CD4-positive, alpha-beta memory T cell (primary cell): ENCODE data around the gene DDX56. TPM values are rescaled to one million over a fixed set of nuclear protein-coding genes. Genes with fewer than 3 reads are reported as not detected.

Experiments
- CTCF ChIA-PET: fragments of 350-600 bp; sonication (Branson Sonifier 250); formaldehyde crosslinking; loops from one replicate; lab custom pipeline; 2021; ENCODE audit warnings: inconsistent platforms; ENCODE audit not compliant: partially characterized antibody; lab: Charles Lee
- POLR2A ChIA-PET: fragments of 350-600 bp; sonication (Branson Sonifier 250); formaldehyde crosslinking; loops from one replicate; lab custom pipeline; 2021; ENCODE audit not compliant: partially characterized antibody; lab: Charles Lee
- DNase-seq, 5 donors: peaks; one replicate each; pipeline versions ENCODE4 v3.0.0 to v3.0.0-alpha.2; 2020 to 2022; ENCODE audit warnings: mixed read lengths in 1 of 5
- H3K27ac ChIP-seq: one replicate; pipeline ENCODE4 v1.7.0; 2013; ENCODE audit warnings: low read depth, low read length
- H3K27me3 ChIP-seq: 2 replicates; pipeline ENCODE4 v1.7.0; 2013; ENCODE audit warnings: mild to moderate bottlenecking, low read length, moderate library complexity; ENCODE audit not compliant: insufficient read depth
- H3K36me3 ChIP-seq: 2 replicates; pipeline ENCODE4 v1.7.0; 2013; ENCODE audit warnings: mild to moderate bottlenecking, low read length, moderate library complexity; ENCODE audit not compliant: insufficient read depth
- H3K4me1 ChIP-seq: 2 replicates; pipeline ENCODE4 v1.7.0; 2013; ENCODE audit warnings: mild to moderate bottlenecking, low read length, moderate library complexity; ENCODE audit not compliant: insufficient read depth
- H3K4me3 ChIP-seq, 2 donors: one replicate each; pipeline ENCODE4 v1.7.0; 2013; ENCODE audit warnings: low read length in 2 of 2, mild to moderate bottlenecking in 1 of 2
- H3K9me3 ChIP-seq, 2 donors: one replicate each; pipeline ENCODE4 v1.7.0; 2013; ENCODE audit warnings: low read length in 2 of 2, control low read depth in 1 of 2; ENCODE audit not compliant: control insufficient read depth in 1 of 2
- H3K27ac Mint-ChIP-seq, 7 donors: one replicate each; pipeline ENCODE4 v1.8.0; 2020 to 2021; ENCODE audit warnings: mixed read lengths in 7 of 7, mild to moderate bottlenecking in 6 of 7, inconsistent platforms in 3 of 7, moderate library complexity in 3 of 7
- H3K27me3 Mint-ChIP-seq, 2 donors: one replicate each; pipeline ENCODE4 v1.8.0; 2020 to 2021; ENCODE audit warnings: mixed read lengths in 2 of 2
- H3K36me3 Mint-ChIP-seq, 2 donors: one replicate each; pipeline ENCODE4 v1.8.0; 2020 to 2021; ENCODE audit warnings: mixed read lengths in 2 of 2, inconsistent platforms in 1 of 2, mild to moderate bottlenecking in 1 of 2
- H3K4me1 Mint-ChIP-seq, 4 donors: one replicate each; pipeline ENCODE4 v1.8.0; 2020 to 2021; ENCODE audit warnings: mixed read lengths in 4 of 4, mild to moderate bottlenecking in 1 of 4
- H3K4me3 Mint-ChIP-seq, 8 donors: one replicate each; pipeline ENCODE4 v1.8.0; 2020 to 2021; ENCODE audit warnings: mixed read lengths in 8 of 8, mild to moderate bottlenecking in 7 of 8, moderate library complexity in 6 of 8, inconsistent platforms in 3 of 8
- H3K9me3 Mint-ChIP-seq, 8 donors: one replicate each; pipeline ENCODE4 v1.8.0; 2020 to 2021; ENCODE audit warnings: mixed read lengths in 8 of 8, mild to moderate bottlenecking in 5 of 8, inconsistent platforms in 3 of 8, moderate library complexity in 1 of 8
- intact Hi-C: fragments of 100-400 bp; cut with micrococcal nuclease; formaldehyde crosslinking; loops from one replicate; pipeline ENCODE4 v1.15.1; 2023
- polyA plus RNA-seq, 2 donors: library from polyadenylated mRNA; unstranded; fragments of 300-500 nt; fragmentation: Illumina TruSeq; gene quantifications; one replicate each; pipeline ENCODE4 v1.2.3, GENCODE V29; 2021
- total RNA-seq, 2 experiments: library from RNA; stranded (reverse); gene quantifications; one replicate each; pipeline ENCODE4 v1.2.3, GENCODE V29; 2021

DDX56 gene
- total and polyA plus RNA-seq, 4 experiments from 2014 or later: 48.9 to 114 (median 79.7) TPM

DNA sequence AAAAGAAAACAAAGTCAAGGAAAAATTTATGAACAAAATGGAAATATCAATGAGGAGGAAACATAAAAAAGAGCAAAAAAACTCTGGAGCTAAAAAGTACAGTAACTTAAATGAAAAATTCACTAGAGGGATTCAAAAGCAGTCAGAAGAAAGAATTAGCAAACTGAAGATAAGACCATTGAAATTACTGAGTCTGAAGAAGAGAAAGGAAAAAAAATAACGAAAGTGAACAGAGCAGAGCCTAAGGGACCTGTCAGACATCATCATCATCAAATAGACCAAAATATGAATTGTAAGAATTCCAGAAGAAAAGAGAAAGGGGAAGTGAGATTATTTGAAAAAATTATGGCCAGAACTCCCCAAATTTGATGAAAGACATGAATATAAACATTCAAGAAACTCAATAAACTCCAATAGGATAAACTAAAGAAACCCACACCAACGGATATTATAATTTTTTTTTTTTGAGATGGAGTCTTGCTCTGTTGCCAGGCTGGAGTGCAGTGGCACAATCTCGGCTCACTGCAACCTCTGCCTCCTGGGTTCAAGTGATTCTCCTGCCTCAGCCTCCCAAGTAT lies 48.8 kb downstream of the DDX56 start:
- no peak overlapping the region for H3K27ac ChIP-seq
- intact Hi-C loops: no loop called here
- DNase-seq: no peak
- H3K36me3 ChIP-seq: no peaks in the 10 kb centered on the region
- H3K9me3 ChIP-seq: no peaks in the 10 kb centered on the region
- H3K9me3 Mint-ChIP-seq: peaks cover 5 to 48% (median 22%) of the 10 kb centered on the region in 8 donors
- H3K4me3 Mint-ChIP-seq: no peak overlapping the region
- H3K4me3 ChIP-seq: no peak overlapping the region
- ChIA-PET CTCF (interaction anchor here (1.9 kb wide), 1 partner anchor 40 kb away, joined by 4 read pairs; no protein-coding TSS in a partner anchor), POLR2A (no interaction called here)
- H3K27me3 Mint-ChIP-seq: peaks cover 8 to 12% of the 10 kb centered on the region in 2 donors
- H3K36me3 Mint-ChIP-seq: peaks cover 0 to 6% of the 10 kb centered on the region in 2 donors
- no peaks in the 10 kb centered on the region for H3K27me3 ChIP-seq
- H3K4me1 ChIP-seq: no peaks in the 10 kb centered on the region
- no peaks in the 10 kb centered on the region for H3K4me1 Mint-ChIP-seq
- H3K27ac Mint-ChIP-seq: no peak overlapping the region

DNA sequence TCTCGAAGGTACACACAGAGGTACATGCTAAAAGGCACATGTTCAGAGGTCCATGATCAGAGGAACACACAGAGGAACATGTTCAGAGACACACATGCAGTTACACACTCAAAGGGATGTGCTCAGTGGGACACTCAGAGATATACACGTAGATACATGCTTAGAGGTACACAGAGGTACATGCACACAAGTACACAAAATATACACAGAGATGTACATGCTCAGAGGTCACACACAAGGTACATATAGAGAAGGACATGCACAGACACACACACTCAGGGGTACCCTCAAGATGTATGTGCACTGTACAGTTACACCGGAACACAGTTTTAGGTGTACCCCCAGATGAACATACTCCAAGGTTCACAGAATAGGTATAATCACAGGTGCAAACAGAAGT lies 51.4 kb downstream of the DDX56 start:
- DNase-seq: no peak
- H3K4me1 ChIP-seq: no peaks in the 10 kb centered on the region
- H3K4me3 ChIP-seq: no peak overlapping the region
- peaks cover 5 to 41% (median 22%) of the 10 kb centered on the region in 8 donors for H3K9me3 Mint-ChIP-seq
- H3K9me3 ChIP-seq: no peaks in the 10 kb centered on the region
- H3K4me3 Mint-ChIP-seq: no peak overlapping the region
- H3K27ac Mint-ChIP-seq: no peak overlapping the region
- intact Hi-C loops: no loop called here
- no peak overlapping the region for H3K27ac ChIP-seq
- H3K36me3 ChIP-seq: no peaks in the 10 kb centered on the region
- no peaks in the 10 kb centered on the region for H3K4me1 Mint-ChIP-seq
- ChIA-PET POLR2A (no interaction called here), CTCF (no interaction called here)
- peaks cover 8 to 12% of the 10 kb centered on the region in 2 donors for H3K27me3 Mint-ChIP-seq
- no peaks in the 10 kb centered on the region for H3K27me3 ChIP-seq
- peaks cover 0 to 6% of the 10 kb centered on the region in 2 donors for H3K36me3 Mint-ChIP-seq

GRCh38 chr7:44521347-44522095 lies 52.2 kb downstream of the DDX56 start:
- Mint-ChIP-seq H3K27ac (no peak overlapping the region), H3K27me3 (peaks cover 8 to 12% of the 10 kb centered on the region in 2 donors), H3K36me3 (peaks cover 0 to 6% of the 10 kb centered on the region in 2 donors), H3K4me1 (no peaks in the 10 kb centered on the region), H3K9me3 (peaks cover 5 to 35% (median 19%) of the 10 kb centered on the region in 8 donors), H3K4me3 (peak overlapping the region in 1 of 8 donors; percentile 42)
- Histone ChIP-seq H3K9me3 (no peaks in the 10 kb centered on the region), H3K27me3 (no peaks in the 10 kb centered on the region), H3K4me1 (no peaks in the 10 kb centered on the region), H3K27ac (no peak overlapping the region), H3K36me3 (no peaks in the 10 kb centered on the region), H3K4me3 (no peak overlapping the region)
- DNase-seq: no peak
- ChIA-PET POLR2A (no interaction called here), CTCF (no interaction called here)
- intact Hi-C loops: no loop called here

GRCh38 chr7:44520574-44520973 lies 53.1 kb downstream of the DDX56 start:
- Mint-ChIP-seq H3K27me3 (peaks cover 8 to 12% of the 10 kb centered on the region in 2 donors), H3K36me3 (peaks cover 0 to 6% of the 10 kb centered on the region in 2 donors), H3K4me1 (no peaks in the 10 kb centered on the region), H3K4me3 (no peak overlapping the region), H3K9me3 (peaks cover 5 to 27% (median 15%) of the 10 kb centered on the region in 8 donors), H3K27ac (no peak overlapping the region)
- CTCF ChIA-PET: no interaction called here
- H3K9me3 ChIP-seq: no peaks in the 10 kb centered on the region
- no peak overlapping the region for H3K27ac ChIP-seq
- POLR2A ChIA-PET: no interaction called here
- no peaks in the 10 kb centered on the region for H3K4me1 ChIP-seq
- H3K36me3 ChIP-seq: no peaks in the 10 kb centered on the region
- H3K27me3 ChIP-seq: no peaks in the 10 kb centered on the region
- DNase-seq: no peak
- intact Hi-C loops: no loop called here
- H3K4me3 ChIP-seq: no peak overlapping the region

- H3K27ac Mint-ChIP-seq: no peak overlapping the region
- H3K4me3 ChIP-seq: no peak overlapping the region
- H3K27me3 Mint-ChIP-seq: peaks cover 8 to 12% of the 10 kb centered on the region in 2 donors
- H3K9me3 ChIP-seq: no peaks in the 10 kb centered on the region
- intact Hi-C loops: no loop called here
- CTCF ChIA-PET: no interaction called here
- POLR2A ChIA-PET: no interaction called here
- no peaks in the 10 kb centered on the region for H3K4me1 ChIP-seq
- no peak overlapping the region for H3K27ac ChIP-seq
- H3K27me3 ChIP-seq: no peaks in the 10 kb centered on the region
- H3K4me1 Mint-ChIP-seq: no peaks in the 10 kb centered on the region
- no peaks in the 10 kb centered on the region for H3K36me3 Mint-ChIP-seq
- no peaks in the 10 kb centered on the region for H3K36me3 ChIP-seq
- H3K9me3 Mint-ChIP-seq: peaks cover 5 to 19% (median 8%) of the 10 kb centered on the region in 8 donors
- DNase-seq: no peak
- no peak overlapping the region for H3K4me3 Mint-ChIP-seq
Observed at GRCh38 chr7:44519546-44519945, 54.2 kb downstream of the DDX56 start.

- DNase-seq: no peak
- CTCF ChIA-PET: no interaction called here
- peaks cover 0 to 11% (median 1%) of the 10 kb centered on the region in 8 donors for H3K9me3 Mint-ChIP-seq
- H3K4me3 Mint-ChIP-seq: no peak overlapping the region
- Histone ChIP-seq H3K4me1 (no peaks in the 10 kb centered on the region), H3K4me3 (no peak overlapping the region), H3K27ac (no peak overlapping the region), H3K9me3 (no peaks in the 10 kb centered on the region), H3K36me3 (no peaks in the 10 kb centered on the region), H3K27me3 (no peaks in the 10 kb centered on the region)
- no peak overlapping the region for H3K27ac Mint-ChIP-seq
- peaks cover 4 to 12% of the 10 kb centered on the region in 2 donors for H3K27me3 Mint-ChIP-seq
- H3K36me3 Mint-ChIP-seq: no peaks in the 10 kb centered on the region
- intact Hi-C loops: no loop called here
- POLR2A ChIA-PET: no interaction called here
- no peaks in the 10 kb centered on the region for H3K4me1 Mint-ChIP-seq
Observed at GRCh38 chr7:44518761-44519160, 54.9 kb downstream of the DDX56 start.

DNA sequence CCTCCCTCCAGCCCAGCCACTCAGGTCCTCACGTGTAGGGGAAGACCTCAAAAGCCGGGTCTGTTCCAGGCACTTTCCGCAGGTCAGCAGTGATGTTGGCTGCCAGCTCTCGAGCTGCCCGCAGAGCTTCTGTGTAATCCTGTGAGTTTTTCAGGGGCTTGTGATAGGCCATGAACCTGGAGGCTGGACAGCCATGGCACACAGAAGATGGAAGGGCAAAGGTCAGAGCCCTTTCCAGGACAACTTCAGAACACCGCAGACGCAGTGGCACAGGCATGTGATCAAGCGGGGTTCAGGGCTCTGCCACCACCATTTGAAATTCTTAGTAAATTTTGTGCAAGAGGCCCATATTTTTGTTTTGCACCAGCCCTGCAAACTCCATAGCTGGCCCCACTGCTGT lies 56.5 kb downstream of the DDX56 start:
- Mint-ChIP-seq H3K27ac (no peak overlapping the region), H3K27me3 (peaks cover 4 to 10% of the 10 kb centered on the region in 2 donors), H3K4me1 (no peaks in the 10 kb centered on the region), H3K36me3 (no peaks in the 10 kb centered on the region), H3K4me3 (no peak overlapping the region), H3K9me3 (no peaks in the 10 kb centered on the region)
- Histone ChIP-seq H3K4me3 (no peak overlapping the region), H3K9me3 (no peaks in the 10 kb centered on the region), H3K36me3 (no peaks in the 10 kb centered on the region), H3K27me3 (no peaks in the 10 kb centered on the region), H3K27ac (no peak overlapping the region), H3K4me1 (no peaks in the 10 kb centered on the region)
- intact Hi-C loops: no loop called here
- ChIA-PET POLR2A (interaction anchor here (0.9 kb wide), 1 partner anchor 453 kb away, joined by 3 read pairs; no protein-coding TSS in a partner anchor), CTCF (no interaction called here)
- no peak for DNase-seq
